HG02973 (cell line): ENCODE data around the gene ZFP92.

Source experiments
- ATAC-seq: cut with Tn5 transposase; IDR thresholded peaks from one replicate; pipeline ENCODE4 v1.9.1; 2021; ENCODE audit warnings: moderate library complexity; ENCODE audit not compliant: unreplicated experiment

The ZFP92 gene

GRCh38 chrX:153433781-153434285 is 22.6 kb downstream of the ZFP92 start:
- ATAC-seq = no peak

- no peak for ATAC-seq
Measured at GRCh38 chrX:153434801-153435200, 23.5 kb downstream of the ZFP92 start.

DNA sequence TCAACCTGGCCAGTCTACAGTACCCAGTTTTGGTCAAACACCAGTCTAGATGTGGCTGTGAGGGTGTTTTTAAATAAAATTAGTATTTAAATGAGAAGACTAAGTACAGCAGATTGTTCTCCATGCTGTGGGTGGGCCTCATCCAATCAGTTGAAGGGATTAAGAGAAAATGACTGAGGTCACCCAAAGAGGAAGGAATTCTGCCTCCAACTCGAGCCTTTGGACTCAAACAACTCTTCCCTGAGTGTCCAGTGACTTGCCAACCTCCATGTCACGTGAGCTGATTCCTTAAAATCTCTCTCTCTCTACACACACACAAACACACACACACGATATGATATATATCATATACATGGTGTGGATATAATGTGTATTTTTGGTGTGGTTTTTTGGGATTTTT is 24.6 kb downstream of the ZFP92 start:
- ATAC-seq = no peak

DNA sequence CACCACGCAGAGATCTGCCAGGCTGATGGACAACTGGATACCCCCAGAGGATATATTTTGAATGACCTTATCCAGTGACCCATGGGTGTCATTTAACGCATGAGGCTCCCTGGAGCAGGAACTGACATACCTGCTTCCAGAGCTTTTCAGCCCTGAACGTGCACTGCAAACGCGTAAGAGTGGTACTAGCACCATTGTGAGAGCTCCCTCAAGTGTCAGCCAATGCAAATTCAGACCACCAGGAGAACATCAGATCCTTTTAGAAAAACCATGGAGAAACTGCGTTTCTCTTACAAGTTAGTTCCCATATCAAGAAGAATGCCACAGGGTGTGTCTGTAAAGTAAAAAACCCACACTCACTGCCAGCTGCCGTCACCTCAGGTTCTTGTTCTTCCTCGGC is 27.3 kb downstream of the ZFP92 start:
- ATAC-seq = no peak

- no peak for ATAC-seq
Measured at GRCh38 chrX:153439977-153440376, 28.7 kb downstream of the ZFP92 start.

GRCh38 chrX:153440556-153441135 is 29.4 kb downstream of the ZFP92 start:
- no peak for ATAC-seq

DNA sequence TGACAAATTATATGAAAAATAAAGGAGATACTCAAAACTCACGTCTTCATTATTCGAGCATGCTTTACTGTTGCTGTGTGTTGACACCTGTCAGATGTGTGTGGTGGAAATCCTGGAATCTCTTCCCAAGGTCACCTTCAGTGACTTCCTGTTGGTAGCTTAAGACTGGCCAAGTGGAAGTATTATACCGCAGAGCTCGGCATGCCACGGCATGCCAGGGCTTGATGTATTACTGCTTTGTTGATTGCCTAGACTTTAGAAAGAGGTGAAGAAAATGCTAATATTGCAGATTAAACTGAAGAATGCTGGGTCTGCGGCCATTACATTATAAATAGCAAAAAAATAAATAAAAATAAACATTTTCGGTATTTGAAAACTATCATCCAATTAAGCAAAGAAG is 30.0 kb downstream of the ZFP92 start:
- ATAC-seq = no peak

DNA sequence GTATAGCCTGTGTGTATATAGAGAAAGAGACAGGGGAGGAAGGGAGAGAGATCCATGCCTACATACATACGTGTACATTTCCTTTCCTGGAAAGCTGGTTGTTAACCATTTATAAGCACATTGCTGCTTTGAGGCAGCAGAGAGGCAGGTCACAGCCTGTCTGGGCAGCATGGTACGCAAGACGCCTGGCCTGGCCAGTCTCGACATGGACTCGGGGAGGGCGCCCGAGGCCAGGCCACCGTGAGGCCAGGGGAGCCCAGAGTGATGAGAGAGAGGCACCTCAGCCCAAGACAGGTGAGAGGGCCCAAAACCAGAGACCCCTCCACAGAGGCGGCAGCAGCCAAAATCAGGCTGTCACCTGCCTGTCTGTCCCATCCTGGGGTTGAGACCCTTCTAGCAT is 30.7 kb downstream of the ZFP92 start:
- no peak for ATAC-seq

- no peak for ATAC-seq
Measured at GRCh38 chrX:153442463-153442862, 31.2 kb downstream of the ZFP92 start.

DNA sequence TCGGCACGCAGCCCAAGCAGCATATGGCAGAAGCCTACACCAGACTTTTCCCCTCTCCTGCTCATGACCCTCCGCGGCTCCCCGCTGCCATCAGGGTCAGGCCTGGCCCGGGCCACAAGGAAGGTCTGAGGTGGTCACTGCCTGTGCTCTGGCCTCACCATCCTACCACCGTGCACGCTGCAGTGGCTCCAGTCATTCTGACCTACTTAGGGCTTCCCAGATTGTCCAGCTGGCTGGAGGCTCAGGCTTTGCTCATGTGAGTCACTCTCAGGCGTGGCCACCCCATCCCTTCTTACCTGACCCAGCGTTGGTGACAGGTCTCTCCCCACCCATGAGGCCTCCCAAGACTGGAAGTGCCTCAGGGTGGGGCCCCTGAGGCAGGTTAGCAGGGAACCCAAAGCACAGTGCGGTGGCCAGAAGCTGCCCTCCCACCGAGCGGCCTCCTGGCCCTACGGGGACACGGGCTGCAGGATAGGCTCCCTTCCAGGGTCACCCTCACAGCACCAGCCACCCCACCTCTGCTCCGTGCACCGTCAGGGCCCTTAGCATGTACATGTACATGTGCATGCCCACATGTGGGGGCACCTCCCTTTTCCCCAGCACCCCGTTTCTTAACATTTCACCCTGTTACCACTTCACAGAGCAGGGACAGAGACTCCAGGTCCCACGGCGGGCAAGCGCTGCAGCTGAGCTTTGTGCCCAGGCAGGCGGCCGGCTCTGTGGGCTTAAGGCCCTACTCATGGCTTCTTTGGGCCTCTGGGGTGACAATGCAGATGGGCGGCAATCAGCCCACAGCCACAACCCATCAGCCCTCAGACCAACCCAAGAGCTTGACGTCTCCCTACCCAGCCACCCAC is 32.4 kb downstream of the ZFP92 start:
- no peak for ATAC-seq

GRCh38 chrX:153444333-153445011 is 33.2 kb downstream of the ZFP92 start:
- no peak for ATAC-seq

DNA sequence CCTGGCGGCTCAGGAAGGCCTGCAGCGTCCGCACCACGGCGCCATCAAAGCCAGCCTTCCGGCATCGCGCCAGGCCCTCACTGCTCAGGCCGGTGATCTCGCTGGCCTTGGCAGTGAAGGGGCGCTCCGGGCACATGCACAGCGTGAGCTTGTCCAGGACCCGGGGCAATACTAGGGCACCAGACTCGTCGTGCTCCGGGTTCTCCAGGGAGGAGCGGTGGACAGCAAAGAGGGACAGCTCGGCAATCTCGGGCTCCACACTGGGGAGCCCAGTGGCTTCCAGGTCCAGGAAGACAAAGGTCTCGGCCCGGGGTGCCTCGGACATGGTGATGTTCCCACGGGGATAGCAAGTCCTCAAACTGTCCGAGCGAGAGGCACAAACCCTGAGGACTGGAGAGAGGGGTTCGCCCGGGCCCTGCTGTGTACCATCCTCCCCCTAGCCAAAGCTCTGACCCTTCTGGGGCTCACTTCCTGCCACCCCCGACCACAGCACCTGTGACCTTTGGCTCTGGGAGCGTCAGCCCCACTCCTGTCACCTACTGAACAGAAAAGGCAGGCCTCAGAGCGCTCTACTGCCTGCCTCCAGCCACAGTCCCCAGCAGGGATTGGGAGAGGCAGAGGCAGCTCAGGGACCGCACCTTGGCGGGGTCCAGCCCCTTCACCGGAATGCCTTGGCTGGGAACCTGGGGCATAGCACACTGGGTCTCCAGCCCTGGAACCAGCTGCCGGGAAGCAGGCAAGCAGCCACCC is 34.0 kb downstream of the ZFP92 start:
- no peak for ATAC-seq

DNA sequence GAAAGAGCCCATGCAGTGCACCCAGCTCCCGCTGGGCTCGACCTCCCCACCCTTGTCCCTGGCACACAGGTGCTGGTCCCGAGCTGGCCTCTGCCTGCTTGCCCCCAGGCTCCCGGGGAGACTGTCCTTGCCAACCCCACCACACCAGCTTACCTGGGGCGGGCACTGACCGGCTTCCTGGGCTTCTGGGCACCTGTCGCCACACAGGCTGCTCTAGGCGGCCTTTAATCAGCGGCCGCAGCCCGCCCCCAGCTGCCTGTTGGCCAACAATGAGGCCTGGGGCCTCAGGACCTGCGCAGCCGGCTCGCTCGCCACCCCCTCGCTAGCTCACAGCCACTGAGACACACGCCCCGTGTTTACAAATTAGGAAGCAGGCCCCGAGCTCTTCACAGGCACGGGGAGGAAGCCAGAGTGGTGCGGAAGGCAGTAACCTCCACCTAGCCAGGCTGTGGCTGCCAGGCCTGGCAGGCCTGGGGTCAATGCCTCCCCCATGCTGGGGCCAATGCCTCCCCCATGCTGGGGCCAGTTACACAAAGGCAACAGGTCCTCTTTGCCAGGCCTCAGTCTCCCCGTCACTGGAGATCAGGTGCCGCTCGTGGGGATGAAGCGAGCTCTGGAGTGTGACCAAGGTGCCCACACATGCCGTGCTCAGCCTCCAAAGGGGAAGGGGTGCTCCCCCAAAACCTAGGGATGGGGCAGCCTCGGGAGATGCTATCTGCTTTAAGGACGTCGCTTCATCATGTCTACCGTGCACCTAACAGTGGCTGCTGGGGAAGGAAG is 34.8 kb downstream of the ZFP92 start, which contains the start of gene TREX2:
TREX2 (minus strand) TSS at position 201 of the 780 bp plus-strand sequence. CDS start 626 bp downstream, outside the sequence.
- no peak for ATAC-seq

GRCh38 chrX:153446636-153446936 is 35.3 kb downstream of the ZFP92 start:
- ATAC-seq = no peak

- ATAC-seq = no peak
Measured at GRCh38 chrX:153446950-153447580, 35.8 kb downstream of the ZFP92 start.

DNA sequence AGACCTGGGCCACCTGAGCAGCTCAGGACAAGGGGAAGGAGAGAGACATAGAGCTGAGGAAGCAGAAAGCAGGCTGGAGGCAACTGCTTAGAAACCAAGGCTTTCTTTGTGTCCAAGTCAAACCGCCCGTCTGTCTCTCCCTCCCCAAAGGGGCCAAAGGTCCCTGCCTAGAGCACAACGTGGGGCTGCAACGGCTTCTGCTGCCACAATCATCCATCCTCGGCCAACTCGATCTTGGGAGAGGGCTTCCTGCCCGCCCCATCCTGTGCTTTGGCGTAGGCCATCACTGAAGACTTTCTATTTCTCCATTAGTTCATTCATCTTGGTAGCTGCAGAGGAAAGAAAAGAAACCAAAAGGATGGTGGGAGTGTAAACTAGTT is 36.3 kb downstream of the ZFP92 start:
- no peak for ATAC-seq

- no peak for ATAC-seq
Measured at GRCh38 chrX:153448556-153449367, 37.5 kb downstream of the ZFP92 start.

GRCh38 chrX:153449368-153450113 is 38.3 kb downstream of the ZFP92 start:
- ATAC-seq = no peak
